MM.1S (cell line): ENCODE data around the gene GAS7.

Experiments used
- EZH2 ChIP-seq: fragments of 300-600 bp; sonication (generic); optimal IDR thresholded peaks from 2 replicates; pipeline ENCODE3; 2017; ENCODE audit warnings: low read depth, mild to moderate bottlenecking, antibody characterized with exemption, low read length, mixed read lengths
- EZH2phosphoT487 ChIP-seq: fragments of 300-600 bp; sonication (generic); IDR thresholded peaks from 2 replicates; pipeline ENCODE4 v1.6.1; 2018; ENCODE audit warnings: antibody characterized with exemption, low read length
- TF ChIP-seq, protein P1 (sequence below): fragments of 300-600 bp; sonication (generic); IDR thresholded peaks from 2 replicates; pipeline ENCODE4 v1.5.1; 2016; ENCODE audit warnings: antibody characterized with exemption, low read length, mixed read lengths

DNA sequence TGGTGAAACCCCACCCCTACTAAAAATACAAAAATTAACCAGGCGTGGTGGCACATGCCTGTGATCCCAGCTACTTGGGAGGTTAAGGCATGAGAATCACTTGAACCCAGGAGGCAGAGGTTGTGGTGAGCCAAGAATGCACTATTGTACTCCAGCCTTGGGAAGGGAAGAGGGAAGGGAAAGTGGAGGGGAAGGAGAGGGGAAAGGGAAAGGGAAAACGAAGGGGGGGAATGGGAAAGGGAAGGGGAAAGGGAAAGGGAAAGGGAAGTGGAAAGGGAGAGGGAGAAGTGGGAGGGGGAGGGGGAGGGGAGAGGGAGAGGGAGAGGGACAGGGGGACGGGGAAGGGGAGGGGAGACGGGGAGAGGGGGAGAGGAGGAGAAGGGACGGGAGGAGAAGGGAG is 122.5 kb downstream of the GAS7 start:
- TF ChIP-seq, protein P1, sequence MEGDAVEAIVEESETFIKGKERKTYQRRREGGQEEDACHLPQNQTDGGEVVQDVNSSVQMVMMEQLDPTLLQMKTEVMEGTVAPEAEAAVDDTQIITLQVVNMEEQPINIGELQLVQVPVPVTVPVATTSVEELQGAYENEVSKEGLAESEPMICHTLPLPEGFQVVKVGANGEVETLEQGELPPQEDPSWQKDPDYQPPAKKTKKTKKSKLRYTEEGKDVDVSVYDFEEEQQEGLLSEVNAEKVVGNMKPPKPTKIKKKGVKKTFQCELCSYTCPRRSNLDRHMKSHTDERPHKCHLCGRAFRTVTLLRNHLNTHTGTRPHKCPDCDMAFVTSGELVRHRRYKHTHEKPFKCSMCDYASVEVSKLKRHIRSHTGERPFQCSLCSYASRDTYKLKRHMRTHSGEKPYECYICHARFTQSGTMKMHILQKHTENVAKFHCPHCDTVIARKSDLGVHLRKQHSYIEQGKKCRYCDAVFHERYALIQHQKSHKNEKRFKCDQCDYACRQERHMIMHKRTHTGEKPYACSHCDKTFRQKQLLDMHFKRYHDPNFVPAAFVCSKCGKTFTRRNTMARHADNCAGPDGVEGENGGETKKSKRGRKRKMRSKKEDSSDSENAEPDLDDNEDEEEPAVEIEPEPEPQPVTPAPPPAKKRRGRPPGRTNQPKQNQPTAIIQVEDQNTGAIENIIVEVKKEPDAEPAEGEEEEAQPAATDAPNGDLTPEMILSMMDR = no peak
- no peak for TF ChIP-seq EZH2
- TF ChIP-seq EZH2phosphoT487 = no peak
